Peyer's patch (tissue), 4 donors: ENCODE results near the gene ZNF519. TPM values are rescaled to one million over a fixed set of nuclear protein-coding genes. Genes with fewer than 3 reads are reported as not detected.

Experiments used
- DNase-seq, 3 donors: peaks; one replicate each; pipeline ENCODE4 v3.0.0-alpha.2; 2017 to 2019
- H3K27ac ChIP-seq, 4 donors: fragments of 200-600 bp; sonication (generic); one replicate each; pipeline ENCODE4 v1.5.1; 2016 to 2019
- H3K27me3 ChIP-seq, 2 donors: fragments of 200-600 bp; sonication (generic); one replicate each; pipeline ENCODE4 v1.5.1; 2019
- H3K36me3 ChIP-seq, 3 donors: fragments of 200-600 bp; sonication (generic); one replicate each; pipeline ENCODE4 v1.5.1; 2016 to 2019
- H3K4me1 ChIP-seq, 4 donors: fragments of 200-600 bp; sonication (generic); one replicate each; pipeline ENCODE4 v1.5.1; 2016 to 2019
- H3K4me3 ChIP-seq, 4 donors: fragments of 200-600 bp; sonication (generic); 1 replicate in 3 of 4; 2 replicates in 1 of 4; pipeline ENCODE4 v1.5.1; 2016 to 2019; ENCODE audit warnings: mild to moderate bottlenecking in 1 of 4
- H3K9me3 ChIP-seq, 4 donors: fragments of 200-600 bp; sonication (generic); one replicate each; pipeline ENCODE4 v1.5.1; 2016 to 2019; ENCODE audit warnings: mild to moderate bottlenecking in 1 of 4
- POLR2A ChIP-seq, 2 donors: fragments of 450-650 bp; IDR thresholded peaks; one replicate each; pipeline ENCODE4 v1.5.1; 2017; ENCODE audit warnings: antibody characterized with exemption in 2 of 2, mild to moderate bottlenecking in 2 of 2, moderate library complexity in 2 of 2
- total RNA-seq, 4 donors: library from RNA; depleted of rRNA; stranded (reverse); fragments of >200 nt; gene quantifications; one replicate each; pipeline ENCODE4 v1.1.0, GENCODE V29; 2016
- TF ChIP-seq, protein P1 (sequence below), 6 experiments: fragments of 450-650 bp in 4 of 6; fragments of 200-600 bp in 2 of 6; sonication (generic) in 1 of 6; IDR thresholded peaks; one replicate each; pipeline ENCODE4 v1.5.1; 2017 to 2019; ENCODE audit warnings: antibody characterized with exemption in 6 of 6, mild to moderate bottlenecking in 3 of 6, moderate library complexity in 1 of 6

ZNF519 gene
- total RNA-seq, 4 donors from 2014 or later, result 1.9 to 10.7 (median 3.3) TPM

GRCh38 chr18:14092625-14093306 lies 39.5 kb downstream of the ZNF519 start:
- Histone ChIP-seq H3K36me3 (no peaks in the 10 kb centered on the region), H3K4me1 (no peaks in the 10 kb centered on the region), H3K4me3 (no peak overlapping the region), H3K9me3 (no peaks in the 10 kb centered on the region), H3K27me3 (no peaks in the 10 kb centered on the region), H3K27ac (no peak overlapping the region)
- no peak for DNase-seq
- TF ChIP-seq, protein P1, sequence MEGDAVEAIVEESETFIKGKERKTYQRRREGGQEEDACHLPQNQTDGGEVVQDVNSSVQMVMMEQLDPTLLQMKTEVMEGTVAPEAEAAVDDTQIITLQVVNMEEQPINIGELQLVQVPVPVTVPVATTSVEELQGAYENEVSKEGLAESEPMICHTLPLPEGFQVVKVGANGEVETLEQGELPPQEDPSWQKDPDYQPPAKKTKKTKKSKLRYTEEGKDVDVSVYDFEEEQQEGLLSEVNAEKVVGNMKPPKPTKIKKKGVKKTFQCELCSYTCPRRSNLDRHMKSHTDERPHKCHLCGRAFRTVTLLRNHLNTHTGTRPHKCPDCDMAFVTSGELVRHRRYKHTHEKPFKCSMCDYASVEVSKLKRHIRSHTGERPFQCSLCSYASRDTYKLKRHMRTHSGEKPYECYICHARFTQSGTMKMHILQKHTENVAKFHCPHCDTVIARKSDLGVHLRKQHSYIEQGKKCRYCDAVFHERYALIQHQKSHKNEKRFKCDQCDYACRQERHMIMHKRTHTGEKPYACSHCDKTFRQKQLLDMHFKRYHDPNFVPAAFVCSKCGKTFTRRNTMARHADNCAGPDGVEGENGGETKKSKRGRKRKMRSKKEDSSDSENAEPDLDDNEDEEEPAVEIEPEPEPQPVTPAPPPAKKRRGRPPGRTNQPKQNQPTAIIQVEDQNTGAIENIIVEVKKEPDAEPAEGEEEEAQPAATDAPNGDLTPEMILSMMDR (IDR thresholded peaks at IDR 0.05), result no peak
- TF ChIP-seq POLR2A (IDR thresholded peaks at IDR 0.05), result no peak

- H3K27me3 ChIP-seq, result no peaks in the 10 kb centered on the region
- no peak for TF ChIP-seq POLR2A (IDR thresholded peaks at IDR 0.05)
- TF ChIP-seq, protein P1 (IDR thresholded peaks at IDR 0.05), result no peak
- DNase-seq, result no peak
- no peak overlapping the region for H3K27ac ChIP-seq
- no peak overlapping the region for H3K4me3 ChIP-seq
- no peaks in the 10 kb centered on the region for H3K36me3 ChIP-seq
- H3K9me3 ChIP-seq, result no peaks in the 10 kb centered on the region
- no peaks in the 10 kb centered on the region for H3K4me1 ChIP-seq
Observed at GRCh38 chr18:14089781-14090180, 42.5 kb downstream of the ZNF519 start.

- no peak for DNase-seq
- no peak overlapping the region for H3K4me3 ChIP-seq
- no peak overlapping the region for H3K27ac ChIP-seq
- no peaks in the 10 kb centered on the region for H3K27me3 ChIP-seq
- H3K36me3 ChIP-seq, result no peaks in the 10 kb centered on the region
- H3K4me1 ChIP-seq, result no peaks in the 10 kb centered on the region
- TF ChIP-seq, protein P1 (IDR thresholded peaks at IDR 0.05), result no peak
- no peak for TF ChIP-seq POLR2A (IDR thresholded peaks at IDR 0.05)
- no peaks in the 10 kb centered on the region for H3K9me3 ChIP-seq
Observed at GRCh38 chr18:14089191-14089590, 43.0 kb downstream of the ZNF519 start.

- no peak for DNase-seq
- Histone ChIP-seq H3K27me3 (no peaks in the 10 kb centered on the region), H3K4me1 (no peaks in the 10 kb centered on the region), H3K9me3 (no peaks in the 10 kb centered on the region), H3K36me3 (no peaks in the 10 kb centered on the region), H3K27ac (no peak overlapping the region), H3K4me3 (no peak overlapping the region)
- TF ChIP-seq, protein P1 (IDR thresholded peaks at IDR 0.05), result peak in 4 of 6 experiments; percentile 39 to 81 (median 75)
- no peak for TF ChIP-seq POLR2A (IDR thresholded peaks at IDR 0.05)
Observed at GRCh38 chr18:14086458-14087231, 45.6 kb downstream of the ZNF519 start.

DNA sequence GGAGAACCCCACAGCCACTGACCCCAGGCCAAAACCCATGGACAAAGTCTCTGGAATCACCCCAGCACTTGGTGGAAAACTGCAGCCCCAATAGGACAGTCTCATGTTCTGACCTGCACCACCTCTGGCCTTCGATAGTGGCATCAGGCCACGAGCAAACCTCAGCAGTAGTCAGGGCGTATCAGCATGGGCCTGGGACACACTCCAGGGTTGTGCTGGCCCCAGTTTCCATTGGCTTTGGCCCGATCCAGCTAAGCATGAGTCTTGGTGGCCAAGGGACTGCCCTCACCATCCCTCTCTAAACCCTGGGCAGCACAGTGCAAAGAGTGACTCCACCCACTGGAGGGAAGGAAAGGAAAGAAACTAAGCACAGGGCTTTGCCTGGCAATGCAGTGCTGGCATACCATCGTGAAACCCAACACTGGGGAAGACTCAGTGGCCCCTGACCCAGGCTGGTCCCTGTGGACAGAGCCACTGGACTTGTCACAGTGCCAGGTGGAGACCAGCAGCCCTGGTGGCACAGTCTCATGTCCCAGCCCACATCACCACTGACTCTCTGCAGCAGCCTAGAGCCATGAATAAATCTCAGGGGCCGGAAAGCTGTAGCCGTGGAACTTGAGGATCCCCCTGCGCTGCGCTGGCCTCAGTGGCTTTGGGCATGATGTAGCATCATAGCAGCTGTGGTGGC lies 46.3 kb downstream of the ZNF519 start:
- no peak for TF ChIP-seq POLR2A (IDR thresholded peaks at IDR 0.05)
- TF ChIP-seq, protein P1 (IDR thresholded peaks at IDR 0.05), result no peak

More for the DNA sequence above, 46.3 kb downstream of the ZNF519 start:
- Histone ChIP-seq H3K4me1 (no peaks in the 10 kb centered on the region), H3K9me3 (no peaks in the 10 kb centered on the region), H3K36me3 (no peaks in the 10 kb centered on the region), H3K27ac (no peak overlapping the region), H3K27me3 (no peaks in the 10 kb centered on the region), H3K4me3 (no peak overlapping the region)
- DNase-seq, result no peak
